K562 (cell line): ENCODE data around the gene PPY. TPM values are rescaled to one million over a fixed set of nuclear protein-coding genes. Genes with fewer than 3 reads are reported as not detected.

Experiments
- CBX3 ChIP-seq, 2 experiments: IDR thresholded peaks; 1 replicate in 1 of 2; 2 replicates in 1 of 2; pipeline ENCODE4 v1.6.1; 2012; ENCODE audit warnings: inconsistent platforms in 2 of 2, low read length in 2 of 2, borderline replicate concordance in 1 of 2, control low read depth in 1 of 2
- ELF1 ChIP-seq: fragments of 200-800 bp; sonication (Bioruptor generic); IDR thresholded peaks from 2 replicates; pipeline ENCODE4 v1.6.1; 2016; ENCODE audit warnings: missing genetic modification characterization, missing compliant biosample characterization
- GTF2E2 ChIP-seq: fragments of 200-800 bp; sonication (Bioruptor generic); IDR thresholded peaks from 2 replicates; pipeline ENCODE4 v1.6.1; 2016; ENCODE audit warnings: missing genetic modification characterization, missing compliant biosample characterization
- HDAC2 ChIP-seq: fragments of 450-650 bp; IDR thresholded peaks from 2 replicates; pipeline ENCODE4 v1.6.1; 2016; ENCODE audit warnings: mild to moderate bottlenecking
- MTA3 ChIP-seq: fragments of 450-650 bp; formaldehyde crosslinking; IDR thresholded peaks from 2 replicates; pipeline ENCODE4 v1.6.1; 2017; ENCODE audit warnings: mild to moderate bottlenecking, borderline replicate concordance
- SAFB2 ChIP-seq: fragments of 200-400 bp; formaldehyde crosslinking; IDR thresholded peaks from 2 replicates; pipeline ENCODE4 v1.6.1; 2018; ENCODE audit warnings: borderline replicate concordance, low read length, low read depth, moderate library complexity; ENCODE audit not compliant: severe bottlenecking
- TOE1 ChIP-seq, 2 experiments: fragments of 450-650 bp in 1 of 2; sonication (generic) in 1 of 2; formaldehyde crosslinking in 1 of 2; IDR thresholded peaks; 2 replicates each; pipeline versions ENCODE4 v1.7.1 to v1.8.0; 2016 to 2022; ENCODE audit warnings: borderline replicate concordance in 2 of 2, mild to moderate bottlenecking in 2 of 2, antibody characterized with exemption in 1 of 2, inconsistent platforms in 1 of 2, low read depth in 1 of 2, missing genetic modification reagents in 1 of 2, moderate library complexity in 1 of 2
- ZNF41 ChIP-seq: fragments of 250-450 bp; sonication (Bioruptor Pico); conservative IDR thresholded peaks from 2 replicates; pipeline ENCODE4 v1.4.0; 2020; ENCODE audit warnings: mild to moderate bottlenecking
- polyA plus RNA-seq, 8 experiments: library from polyadenylated mRNA; depleted of rRNA in 4 of 8; stranded (reverse) in 5 of 8; unstranded in 3 of 8; fragments of >200 nt; fragmentation: Nextera tagmentation in 2 of 8; fragmentation: Illumina TruSeq in 1 of 8; extraction: Ambion mirVana in 2 of 8; extraction: Trizol in 1 of 8; gene quantifications; 2 replicates each; pipeline versions ENCODE4 v1.2.1 to v1.2.3, GENCODE V29; 2011 to 2014; ENCODE audit warnings: inconsistent platforms in 1 of 8, missing spikeins in 1 of 8
- total RNA-seq, 7 experiments: library from RNA; depleted of rRNA in 6 of 7; stranded (reverse); fragments of >200 nt in 6 of 7; fragmentation: Illumina TruSeq in 2 of 7; extraction: Trizol in 2 of 7; gene quantifications; 2 replicates each; pipeline versions ENCODE4 v1.2.1 to v1.2.3, GENCODE V29; 2011 to 2021; ENCODE audit warnings: low replicate concordance in 1 of 7
- TF ChIP-seq, protein P1 (sequence below): fragments of 200-600 bp; sonication (generic); IDR thresholded peaks from one replicate; pipeline ENCODE4 v1.6.1; 2012; ENCODE audit warnings: mild to moderate bottlenecking, low read depth, low read length, inconsistent platforms
- TF ChIP-seq, protein P2 (sequence below): fragments of 250-450 bp; sonication (Bioruptor Pico); IDR thresholded peaks from 2 replicates; pipeline ENCODE4 v1.8.0; 2021; ENCODE audit warnings: mild to moderate bottlenecking, moderate library complexity

PPY gene
- total and polyA plus RNA-seq, 9 of the 15 experiments (the other 6 are each of a cell fraction or from before 2014, with no cell fraction given): not detected

DNA sequence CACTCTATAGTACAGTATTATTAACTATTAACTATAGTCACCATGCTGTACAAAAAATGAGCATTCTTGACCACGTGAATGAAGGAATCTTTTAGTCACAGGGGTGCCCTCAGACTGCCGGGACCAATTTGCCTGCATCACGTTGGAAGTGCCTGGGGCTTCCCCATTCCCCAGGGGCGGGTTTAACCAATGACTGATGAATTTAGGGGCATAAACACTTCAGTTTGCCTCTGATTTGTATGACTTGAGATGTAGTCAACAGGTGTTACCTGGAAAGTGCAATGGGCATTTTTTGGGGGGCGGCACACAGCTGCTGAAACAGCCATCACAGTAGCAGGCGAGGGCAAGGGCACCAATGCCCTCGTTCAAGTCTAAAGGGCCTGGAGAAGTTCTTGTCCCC lies 20.2 kb upstream of the PPY start (continued):
- TF ChIP-seq, protein P1, sequence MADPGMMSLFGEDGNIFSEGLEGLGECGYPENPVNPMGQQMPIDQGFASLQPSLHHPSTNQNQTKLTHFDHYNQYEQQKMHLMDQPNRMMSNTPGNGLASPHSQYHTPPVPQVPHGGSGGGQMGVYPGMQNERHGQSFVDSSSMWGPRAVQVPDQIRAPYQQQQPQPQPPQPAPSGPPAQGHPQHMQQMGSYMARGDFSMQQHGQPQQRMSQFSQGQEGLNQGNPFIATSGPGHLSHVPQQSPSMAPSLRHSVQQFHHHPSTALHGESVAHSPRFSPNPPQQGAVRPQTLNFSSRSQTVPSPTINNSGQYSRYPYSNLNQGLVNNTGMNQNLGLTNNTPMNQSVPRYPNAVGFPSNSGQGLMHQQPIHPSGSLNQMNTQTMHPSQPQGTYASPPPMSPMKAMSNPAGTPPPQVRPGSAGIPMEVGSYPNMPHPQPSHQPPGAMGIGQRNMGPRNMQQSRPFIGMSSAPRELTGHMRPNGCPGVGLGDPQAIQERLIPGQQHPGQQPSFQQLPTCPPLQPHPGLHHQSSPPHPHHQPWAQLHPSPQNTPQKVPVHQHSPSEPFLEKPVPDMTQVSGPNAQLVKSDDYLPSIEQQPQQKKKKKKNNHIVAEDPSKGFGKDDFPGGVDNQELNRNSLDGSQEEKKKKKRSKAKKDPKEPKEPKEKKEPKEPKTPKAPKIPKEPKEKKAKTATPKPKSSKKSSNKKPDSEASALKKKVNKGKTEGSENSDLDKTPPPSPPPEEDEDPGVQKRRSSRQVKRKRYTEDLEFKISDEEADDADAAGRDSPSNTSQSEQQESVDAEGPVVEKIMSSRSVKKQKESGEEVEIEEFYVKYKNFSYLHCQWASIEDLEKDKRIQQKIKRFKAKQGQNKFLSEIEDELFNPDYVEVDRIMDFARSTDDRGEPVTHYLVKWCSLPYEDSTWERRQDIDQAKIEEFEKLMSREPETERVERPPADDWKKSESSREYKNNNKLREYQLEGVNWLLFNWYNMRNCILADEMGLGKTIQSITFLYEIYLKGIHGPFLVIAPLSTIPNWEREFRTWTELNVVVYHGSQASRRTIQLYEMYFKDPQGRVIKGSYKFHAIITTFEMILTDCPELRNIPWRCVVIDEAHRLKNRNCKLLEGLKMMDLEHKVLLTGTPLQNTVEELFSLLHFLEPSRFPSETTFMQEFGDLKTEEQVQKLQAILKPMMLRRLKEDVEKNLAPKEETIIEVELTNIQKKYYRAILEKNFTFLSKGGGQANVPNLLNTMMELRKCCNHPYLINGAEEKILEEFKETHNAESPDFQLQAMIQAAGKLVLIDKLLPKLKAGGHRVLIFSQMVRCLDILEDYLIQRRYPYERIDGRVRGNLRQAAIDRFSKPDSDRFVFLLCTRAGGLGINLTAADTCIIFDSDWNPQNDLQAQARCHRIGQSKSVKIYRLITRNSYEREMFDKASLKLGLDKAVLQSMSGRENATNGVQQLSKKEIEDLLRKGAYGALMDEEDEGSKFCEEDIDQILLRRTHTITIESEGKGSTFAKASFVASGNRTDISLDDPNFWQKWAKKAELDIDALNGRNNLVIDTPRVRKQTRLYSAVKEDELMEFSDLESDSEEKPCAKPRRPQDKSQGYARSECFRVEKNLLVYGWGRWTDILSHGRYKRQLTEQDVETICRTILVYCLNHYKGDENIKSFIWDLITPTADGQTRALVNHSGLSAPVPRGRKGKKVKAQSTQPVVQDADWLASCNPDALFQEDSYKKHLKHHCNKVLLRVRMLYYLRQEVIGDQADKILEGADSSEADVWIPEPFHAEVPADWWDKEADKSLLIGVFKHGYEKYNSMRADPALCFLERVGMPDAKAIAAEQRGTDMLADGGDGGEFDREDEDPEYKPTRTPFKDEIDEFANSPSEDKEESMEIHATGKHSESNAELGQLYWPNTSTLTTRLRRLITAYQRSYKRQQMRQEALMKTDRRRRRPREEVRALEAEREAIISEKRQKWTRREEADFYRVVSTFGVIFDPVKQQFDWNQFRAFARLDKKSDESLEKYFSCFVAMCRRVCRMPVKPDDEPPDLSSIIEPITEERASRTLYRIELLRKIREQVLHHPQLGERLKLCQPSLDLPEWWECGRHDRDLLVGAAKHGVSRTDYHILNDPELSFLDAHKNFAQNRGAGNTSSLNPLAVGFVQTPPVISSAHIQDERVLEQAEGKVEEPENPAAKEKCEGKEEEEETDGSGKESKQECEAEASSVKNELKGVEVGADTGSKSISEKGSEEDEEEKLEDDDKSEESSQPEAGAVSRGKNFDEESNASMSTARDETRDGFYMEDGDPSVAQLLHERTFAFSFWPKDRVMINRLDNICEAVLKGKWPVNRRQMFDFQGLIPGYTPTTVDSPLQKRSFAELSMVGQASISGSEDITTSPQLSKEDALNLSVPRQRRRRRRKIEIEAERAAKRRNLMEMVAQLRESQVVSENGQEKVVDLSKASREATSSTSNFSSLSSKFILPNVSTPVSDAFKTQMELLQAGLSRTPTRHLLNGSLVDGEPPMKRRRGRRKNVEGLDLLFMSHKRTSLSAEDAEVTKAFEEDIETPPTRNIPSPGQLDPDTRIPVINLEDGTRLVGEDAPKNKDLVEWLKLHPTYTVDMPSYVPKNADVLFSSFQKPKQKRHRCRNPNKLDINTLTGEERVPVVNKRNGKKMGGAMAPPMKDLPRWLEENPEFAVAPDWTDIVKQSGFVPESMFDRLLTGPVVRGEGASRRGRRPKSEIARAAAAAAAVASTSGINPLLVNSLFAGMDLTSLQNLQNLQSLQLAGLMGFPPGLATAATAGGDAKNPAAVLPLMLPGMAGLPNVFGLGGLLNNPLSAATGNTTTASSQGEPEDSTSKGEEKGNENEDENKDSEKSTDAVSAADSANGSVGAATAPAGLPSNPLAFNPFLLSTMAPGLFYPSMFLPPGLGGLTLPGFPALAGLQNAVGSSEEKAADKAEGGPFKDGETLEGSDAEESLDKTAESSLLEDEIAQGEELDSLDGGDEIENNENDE: no peak
- TF ChIP-seq ELF1 (tag): no peak
- TF ChIP-seq GTF2E2 (tag): no peak
- TF ChIP-seq MTA3: no peak
- TF ChIP-seq HDAC2: no peak
- no peak for TF ChIP-seq TOE1 (IDR thresholded peaks at IDR 0.05; ENCODE audit: borderline replicate concordance)
- no peak for TF ChIP-seq TOE1 (CRISPR knock-in tag; IDR thresholded peaks at IDR 0.05; ENCODE audit: borderline replicate concordance, low read depth)
- TF ChIP-seq SAFB2: no peak
- no peak for TF ChIP-seq ZNF41 (CRISPR knock-in tag)
- TF ChIP-seq CBX3 (IDR thresholded peaks at IDR 0.05; ENCODE audit: borderline replicate concordance in 1 of 2, low read length in 2 of 2): no peak
- TF ChIP-seq, protein P2, sequence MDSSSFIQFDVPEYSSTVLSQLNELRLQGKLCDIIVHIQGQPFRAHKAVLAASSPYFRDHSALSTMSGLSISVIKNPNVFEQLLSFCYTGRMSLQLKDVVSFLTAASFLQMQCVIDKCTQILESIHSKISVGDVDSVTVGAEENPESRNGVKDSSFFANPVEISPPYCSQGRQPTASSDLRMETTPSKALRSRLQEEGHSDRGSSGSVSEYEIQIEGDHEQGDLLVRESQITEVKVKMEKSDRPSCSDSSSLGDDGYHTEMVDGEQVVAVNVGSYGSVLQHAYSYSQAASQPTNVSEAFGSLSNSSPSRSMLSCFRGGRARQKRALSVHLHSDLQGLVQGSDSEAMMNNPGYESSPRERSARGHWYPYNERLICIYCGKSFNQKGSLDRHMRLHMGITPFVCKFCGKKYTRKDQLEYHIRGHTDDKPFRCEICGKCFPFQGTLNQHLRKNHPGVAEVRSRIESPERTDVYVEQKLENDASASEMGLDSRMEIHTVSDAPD (CRISPR knock-in tag): no peak
